Gastrocnemius medialis (tissue), 4 donors: ENCODE results near the gene IL21R. TPM values are rescaled to one million over a fixed set of nuclear protein-coding genes. Genes with fewer than 3 reads are reported as not detected.

ENCODE experiments used
- ATAC-seq, 2 donors: fragments of 150-250 bp; one replicate each; pipeline ENCODE4 v1.9.1; 2016
- DNase-seq, 2 donors: peaks; one replicate each; pipeline ENCODE4 v3.0.0-alpha.2; 2019
- H3K27ac ChIP-seq, 4 donors: fragments of 200-600 bp; sonication (generic); 1 replicate in 1 of 4; 2 replicates in 3 of 4; pipeline ENCODE4 v1.5.1; 2016 to 2018; ENCODE audit warnings: mild to moderate bottlenecking in 2 of 4, moderate library complexity in 1 of 4
- H3K27me3 ChIP-seq, 3 donors: fragments of 200-600 bp; sonication (generic) in 2 of 3; 1 replicate in 1 of 3; 2 replicates in 2 of 3; pipeline versions ENCODE4 v1.5.1 to v1.6.0; 2016 to 2019; ENCODE audit warnings: mild to moderate bottlenecking in 1 of 3, moderate library complexity in 1 of 3
- H3K36me3 ChIP-seq, 2 donors: fragments of 200-600 bp; sonication (generic) in 1 of 2; one replicate each; pipeline ENCODE4 v1.5.1; 2017 to 2018
- H3K4me1 ChIP-seq, 2 donors: fragments of 200-600 bp; sonication (generic) in 1 of 2; one replicate each; pipeline ENCODE4 v1.5.1; 2016 to 2017; ENCODE audit warnings: mild to moderate bottlenecking in 2 of 2
- H3K4me3 ChIP-seq, 4 donors: fragments of 200-600 bp; sonication (generic) in 3 of 4; 1 replicate in 1 of 4; 2 replicates in 3 of 4; pipeline ENCODE4 v1.5.1; 2016 to 2019; ENCODE audit warnings: mild to moderate bottlenecking in 2 of 4
- H3K9me3 ChIP-seq, 3 donors: fragments of 200-600 bp; sonication (generic) in 2 of 3; 1 replicate in 1 of 3; 2 replicates in 2 of 3; pipeline ENCODE4 v1.5.1; 2016 to 2019
- CTCF ChIP-seq, 5 experiments: fragments of 450-650 bp in 3 of 5; fragments of 200-600 bp in 2 of 5; sonication (generic) in 2 of 5; IDR thresholded peaks in 4 of 5; conservative IDR thresholded peaks in 1 of 5; 1 replicate in 4 of 5; 2 replicates in 1 of 5; pipeline ENCODE4 v1.5.1; 2016 to 2019; ENCODE audit warnings: antibody characterized with exemption in 5 of 5, mild to moderate bottlenecking in 3 of 5, moderate library complexity in 3 of 5
- POLR2A ChIP-seq, 2 donors: fragments of 450-650 bp; IDR thresholded peaks; one replicate each; pipeline ENCODE4 v1.6.1; 2017; ENCODE audit warnings: antibody characterized with exemption in 2 of 2, mild to moderate bottlenecking in 2 of 2, moderate library complexity in 2 of 2
- in situ Hi-C, 4 donors: fragments of 200-750 bp; cut with MboI; loops; one replicate each; pipeline versions ENCODE4 v1.15.0 to v1.8.0; 2017; ENCODE audit warnings: low sequenced_read_pairs in 4 of 4
- intact Hi-C: fragments of 100-400 bp; cut with DNase I; formaldehyde crosslinking; loops from one replicate; pipeline ENCODE4 v1.15.1; 2023; ENCODE audit warnings: low total_unique reads
- total RNA-seq, 4 donors: library from RNA; depleted of rRNA; stranded (reverse); fragments of >200 nt; gene quantifications; one replicate each; pipeline versions ENCODE4 v1.1.0 to v1.2.3, GENCODE V29; 2016

Gene IL21R
- total RNA-seq, 4 donors from 2014 or later, result 0.15 TPM; not detected in 3

GRCh38 chr16:27381974-27382855, 19.8 kb upstream of the IL21R start:
- Histone ChIP-seq H3K9me3 (no peaks in the 10 kb centered on the region), H3K4me1 (no peaks in the 10 kb centered on the region), H3K27ac (no peak overlapping the region), H3K36me3 (no peaks in the 10 kb centered on the region), H3K27me3 (peaks cover 0 to 8% (median 0%) of the 10 kb centered on the region in 3 donors), H3K4me3 (no peak overlapping the region)
- no peak for DNase-seq
- in situ Hi-C loops (no loop called here), intact Hi-C loops (no loop called here)
- TF ChIP-seq POLR2A (IDR thresholded peaks at IDR 0.05) (no peak), CTCF (IDR thresholded peaks at IDR 0.05 in 4 of 5, conservative IDR thresholded peaks at IDR 0.05 in 1 of 5) (no peak)
- no peak for ATAC-seq

GRCh38 chr16:27383556-27384243, 18.3 kb upstream of the IL21R start:
- Histone ChIP-seq H3K4me1 (no peaks in the 10 kb centered on the region), H3K4me3 (no peak overlapping the region), H3K27ac (no peak overlapping the region), H3K36me3 (no peaks in the 10 kb centered on the region), H3K27me3 (peaks cover 0 to 8% (median 0%) of the 10 kb centered on the region in 3 donors), H3K9me3 (no peaks in the 10 kb centered on the region)
- peak in 1 of 2 donors; percentile 18 for ATAC-seq
- in situ Hi-C loops, result no loop called here
- DNase-seq, result peak; percentile 11 to 46
- intact Hi-C loops, result no loop called here
- TF ChIP-seq POLR2A (IDR thresholded peaks at IDR 0.05), result no peak
- TF ChIP-seq CTCF (IDR thresholded peaks at IDR 0.05 in 4 of 5, conservative IDR thresholded peaks at IDR 0.05 in 1 of 5), result no peak

GRCh38 chr16:27384425-27384824, 17.5 kb upstream of the IL21R start:
- Histone ChIP-seq H3K36me3 (no peaks in the 10 kb centered on the region), H3K27me3 (peaks cover 0 to 8% (median 0%) of the 10 kb centered on the region in 3 donors), H3K4me1 (no peaks in the 10 kb centered on the region), H3K4me3 (no peak overlapping the region), H3K27ac (no peak overlapping the region), H3K9me3 (no peaks in the 10 kb centered on the region)
- in situ Hi-C loops (no loop called here), intact Hi-C loops (no loop called here)
- ATAC-seq (no peak), DNase-seq (no peak)
- TF ChIP-seq CTCF (IDR thresholded peaks at IDR 0.05 in 4 of 5, conservative IDR thresholded peaks at IDR 0.05 in 1 of 5) (no peak), POLR2A (IDR thresholded peaks at IDR 0.05) (no peak)

GRCh38 chr16:27385398-27385797, 16.6 kb upstream of the IL21R start:
- H3K27me3 ChIP-seq, result peaks cover 0 to 8% (median 0%) of the 10 kb centered on the region in 3 donors
- ATAC-seq (no peak), DNase-seq (no peak)
- TF ChIP-seq CTCF (IDR thresholded peaks at IDR 0.05 in 4 of 5, conservative IDR thresholded peaks at IDR 0.05 in 1 of 5) (no peak), POLR2A (IDR thresholded peaks at IDR 0.05) (no peak)
- no peaks in the 10 kb centered on the region for H3K36me3 ChIP-seq
- intact Hi-C loops, result no loop called here
- H3K4me3 ChIP-seq, result no peak overlapping the region
- in situ Hi-C loops, result no loop called here
- H3K9me3 ChIP-seq, result no peaks in the 10 kb centered on the region
- no peaks in the 10 kb centered on the region for H3K4me1 ChIP-seq
- H3K27ac ChIP-seq, result no peak overlapping the region
